Stimulated activated CD8-positive, alpha-beta memory T cell treated with anti-CD3 and anti-CD28 coated beads, Interleukin-4, amount 100 ng/mL, for 1 hour (primary cell): ENCODE data around the gene CSNK2B.
"Not testable (repeated sequence)": the region's sequence is repeated elsewhere in the genome, so short reads cannot be mapped to it uniquely, and the experiment has no call there.

Experiments used
- DNase-seq, 2 donors: peaks; one replicate each; pipeline ENCODE4 v3.0.0-alpha.2; 2020; ENCODE audit warnings: low read depth in 2 of 2, low spot score in 1 of 2

CSNK2B gene

GRCh38 chr6:31687860-31688693 lies 22.2 kb downstream of the CSNK2B start:
- no peak for DNase-seq

- DNase-seq: no peak
These were observed 23.6 kb downstream of the CSNK2B start for GRCh38 chr6:31689249-31690110.

GRCh38 chr6:31690231-31691077 lies 24.6 kb downstream of the CSNK2B start:
- DNase-seq: no peak

GRCh38 chr6:31691078-31691463 lies 25.2 kb downstream of the CSNK2B start:
- DNase-seq: no peak

GRCh38 chr6:31691564-31692108 lies 25.8 kb downstream of the CSNK2B start:
- no peak for DNase-seq

- DNase-seq: no peak
These were observed 26.5 kb downstream of the CSNK2B start for GRCh38 chr6:31692353-31692752.

- DNase-seq: no peak
These were observed 27.0 kb downstream of the CSNK2B start for GRCh38 chr6:31692886-31693285.

GRCh38 chr6:31693535-31693934 lies 27.7 kb downstream of the CSNK2B start:
- no peak for DNase-seq

- no peak for DNase-seq
These were observed 31.7 kb downstream of the CSNK2B start for GRCh38 chr6:31697555-31697954.

GRCh38 chr6:31700740-31701401 lies 35.0 kb downstream of the CSNK2B start:
- DNase-seq: no peak

- DNase-seq: no peak
These were observed 36.0 kb downstream of the CSNK2B start for GRCh38 chr6:31701666-31702404.

GRCh38 chr6:31702405-31702818 lies 36.5 kb downstream of the CSNK2B start:
- no peak for DNase-seq

GRCh38 chr6:31702819-31703716 lies 37.2 kb downstream of the CSNK2B start, which contains the start of gene ABHD16A:
TSS of gene ABHD16A (minus strand) at chr6:31703324. CDS start at chr6:31703281, 43 bp downstream.
- peak; percentile 92 to 93 for DNase-seq

- no peak for DNase-seq
These were observed 40.1 kb downstream of the CSNK2B start for GRCh38 chr6:31705931-31706330.

GRCh38 chr6:31706599-31706998 lies 40.7 kb downstream of the CSNK2B start, which contains the start of gene LY6G6F:
TSS of gene LY6G6F (plus strand) at chr6:31706866. CDS start at chr6:31706907, 41 bp downstream.
- no peak for DNase-seq

GRCh38 chr6:31707701-31708100 lies 41.8 kb downstream of the CSNK2B start:
- no peak for DNase-seq

- DNase-seq: no peak
These were observed 42.3 kb downstream of the CSNK2B start for GRCh38 chr6:31708224-31708623.

- not testable (repeated sequence) for DNase-seq
These were observed 43.3 kb downstream of the CSNK2B start for GRCh38 chr6:31709157-31709556.
